ENCODE results near the gene EDN1. TPM values are rescaled to one million over a fixed set of nuclear protein-coding genes. Genes with fewer than 3 reads are reported as not detected.
A peak's percentile ranks its signal among the peaks of the same experiment; 100 is the strongest.

The EDN1 gene
- total RNA-seq, 1 donor from 2014 or later = 63.0 TPM

DNA sequence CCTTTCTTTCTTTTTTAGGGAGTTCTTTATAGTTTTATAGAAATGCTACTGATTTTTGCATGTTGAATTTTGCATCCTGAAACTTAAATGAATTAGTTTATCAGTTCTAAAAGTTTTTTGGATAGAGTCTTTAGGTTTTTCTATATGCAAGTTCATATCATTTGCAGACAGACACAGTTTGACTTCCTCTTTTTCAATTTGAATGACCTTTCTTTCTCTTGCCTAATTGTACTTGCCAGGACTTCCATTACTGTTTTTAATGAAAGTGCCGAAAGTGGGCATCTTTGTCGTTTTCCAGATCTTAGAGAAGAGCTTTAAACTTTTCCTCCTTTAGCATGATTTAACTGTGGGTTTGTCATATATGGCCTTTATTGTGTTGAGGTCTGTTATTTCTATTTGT, 21.1 kb upstream of the EDN1 start:
- no peak for DNase-seq (ENCODE audit: low read depth in 2 of 2)

DNA sequence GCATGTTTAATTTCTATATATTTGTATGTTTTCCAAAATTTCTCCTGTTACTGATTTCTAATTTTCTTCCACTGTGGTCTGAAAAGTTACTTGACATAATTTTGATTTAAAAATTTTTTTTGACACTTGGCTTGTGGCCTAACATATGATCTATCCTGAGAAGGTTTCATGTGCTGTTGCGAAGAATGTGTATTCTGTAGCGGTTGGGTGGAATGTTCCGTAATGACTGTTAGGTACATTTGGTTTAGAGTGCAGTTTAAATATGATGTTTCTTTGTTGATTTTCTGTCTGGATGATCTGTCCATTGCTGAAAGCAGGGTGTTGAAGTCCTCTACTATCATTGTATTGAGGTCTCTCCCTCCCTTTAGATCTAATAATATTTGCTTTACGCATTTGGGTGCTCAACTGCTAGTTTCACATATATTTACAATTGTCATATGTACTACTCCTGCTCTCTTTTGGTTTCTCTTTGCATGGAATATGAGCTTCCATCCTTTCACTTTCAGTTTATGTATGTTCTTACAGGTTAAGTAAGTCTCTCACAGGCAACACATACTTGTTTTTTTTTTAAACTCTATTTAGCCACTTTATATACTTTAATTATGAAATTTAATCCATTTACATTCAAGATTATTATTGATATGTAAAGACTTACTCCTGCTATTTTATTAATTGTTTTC, 19.5 kb upstream of the EDN1 start:
- DNase-seq (ENCODE audit: low read depth in 2 of 2) = no peak

DNA sequence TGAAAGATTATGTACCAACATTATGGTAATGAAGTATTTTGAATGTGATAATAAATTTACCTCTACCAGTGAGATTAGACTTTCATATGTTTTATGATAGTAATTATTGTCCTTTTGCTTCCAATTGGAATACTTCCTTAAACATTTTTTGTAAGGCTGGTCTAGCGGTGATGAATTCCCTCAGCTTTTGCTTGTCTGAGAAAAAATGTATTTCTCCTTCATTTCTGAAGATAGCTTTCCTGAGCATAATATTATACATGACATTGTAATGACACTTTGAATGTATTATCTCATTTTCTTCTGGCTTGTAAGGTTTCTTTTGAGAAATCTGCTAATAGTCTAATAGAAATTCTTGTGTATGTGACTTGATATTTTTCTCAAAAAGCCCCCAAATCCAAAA, 18.6 kb upstream of the EDN1 start:
- DNase-seq (ENCODE audit: low read depth in 2 of 2) = no peak

DNA sequence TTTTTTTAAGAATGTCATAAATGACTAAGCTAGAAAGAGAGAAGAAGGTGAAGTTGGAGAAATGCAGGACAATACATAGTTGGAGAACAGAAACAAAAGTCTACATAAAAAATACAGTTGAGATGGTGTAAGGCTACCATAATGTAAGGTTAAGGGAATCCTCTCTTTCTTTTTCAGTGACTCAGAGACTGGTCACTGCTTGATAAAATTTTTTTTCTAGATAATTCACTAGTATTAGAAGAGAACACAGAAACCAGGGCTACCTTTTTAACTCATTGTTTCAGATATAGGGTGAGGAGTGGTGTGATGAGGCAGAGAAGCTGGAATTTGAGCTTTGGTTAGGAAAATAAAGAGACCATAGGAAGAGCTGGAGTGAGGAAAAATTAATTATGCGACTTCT, 18.2 kb upstream of the EDN1 start:
- no peak for DNase-seq (ENCODE audit: low read depth in 2 of 2)

DNA sequence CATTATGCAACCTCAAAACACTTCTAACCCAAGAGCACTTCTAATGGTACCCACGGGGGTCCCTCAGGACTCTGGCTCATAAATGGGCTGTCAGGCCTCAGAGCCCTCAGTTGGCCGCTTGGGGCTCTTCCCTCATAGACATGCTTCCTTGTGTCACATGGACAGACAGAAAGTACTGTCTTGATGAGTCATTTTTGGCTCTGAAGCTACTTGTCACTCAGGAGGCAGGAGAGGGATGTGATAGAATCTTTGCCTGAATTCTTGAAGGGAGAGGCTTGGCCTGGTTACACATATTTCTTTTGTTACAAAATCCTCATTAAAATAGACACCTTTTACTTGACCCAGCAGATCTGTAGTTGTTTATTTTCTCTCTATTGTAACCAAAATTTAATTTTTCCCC, 15.1 kb upstream of the EDN1 start:
- no peak for DNase-seq (ENCODE audit: low read depth in 2 of 2)

DNA sequence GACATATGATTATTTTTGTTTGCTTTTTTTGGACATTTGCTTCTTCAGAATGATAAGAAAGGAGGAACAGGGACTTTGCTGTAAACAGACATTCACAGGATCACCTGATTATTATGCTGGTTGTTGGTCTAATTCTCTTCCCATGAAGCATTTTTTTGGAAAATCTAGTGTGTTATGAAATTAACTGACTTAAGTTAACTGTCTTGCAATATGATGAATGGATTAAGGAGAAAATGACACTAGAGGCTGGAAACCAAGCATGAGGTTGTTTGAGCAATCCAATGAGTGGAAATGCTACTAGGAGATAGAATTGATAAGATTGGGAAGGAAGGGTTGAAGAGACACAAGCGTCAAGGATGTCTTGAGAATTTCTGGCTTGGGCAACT, 13.2 kb upstream of the EDN1 start:
- DNase-seq (ENCODE audit: low read depth in 2 of 2) = no peak

DNA sequence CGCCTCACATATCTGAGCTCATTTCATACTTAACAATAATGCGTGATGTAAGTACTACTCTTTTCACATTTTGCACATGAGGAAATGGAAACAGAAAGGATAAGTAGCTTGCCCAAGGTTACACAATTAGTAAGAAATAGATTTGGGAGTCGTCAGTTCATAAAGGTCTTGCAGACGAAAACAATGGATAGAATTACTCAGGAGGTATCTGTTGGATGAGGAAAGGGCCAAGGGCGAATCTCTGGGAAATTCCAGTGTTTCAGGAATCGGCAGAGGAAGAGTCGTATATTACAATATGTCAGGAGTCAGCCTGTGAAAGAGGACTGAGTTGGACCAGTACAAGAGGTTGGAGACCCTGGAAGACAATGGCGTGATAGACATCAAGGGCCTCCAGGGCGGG, 12.8 kb upstream of the EDN1 start:
- no peak for DNase-seq (ENCODE audit: low read depth in 2 of 2)

DNA sequence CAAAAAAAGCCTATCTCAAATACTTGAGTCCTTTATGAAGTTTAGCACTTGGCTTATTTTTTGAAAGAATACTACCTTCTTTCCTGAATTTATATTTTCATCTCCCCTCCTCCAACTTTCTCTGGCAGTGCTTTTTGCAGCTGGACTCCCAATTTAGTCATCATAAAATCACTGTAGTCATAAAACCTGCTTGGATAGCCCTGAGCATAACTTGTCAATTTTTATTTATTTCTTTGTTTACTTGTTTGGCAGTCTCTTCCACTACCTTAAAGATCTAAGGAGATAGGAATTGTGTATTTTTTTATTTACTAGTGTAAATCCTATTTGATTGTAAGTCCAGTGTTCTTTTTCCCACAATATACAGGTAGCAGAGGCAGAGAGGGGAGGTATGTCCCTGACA, 11.2 kb upstream of the EDN1 start:
- no peak for DNase-seq (ENCODE audit: low read depth in 2 of 2)

DNA sequence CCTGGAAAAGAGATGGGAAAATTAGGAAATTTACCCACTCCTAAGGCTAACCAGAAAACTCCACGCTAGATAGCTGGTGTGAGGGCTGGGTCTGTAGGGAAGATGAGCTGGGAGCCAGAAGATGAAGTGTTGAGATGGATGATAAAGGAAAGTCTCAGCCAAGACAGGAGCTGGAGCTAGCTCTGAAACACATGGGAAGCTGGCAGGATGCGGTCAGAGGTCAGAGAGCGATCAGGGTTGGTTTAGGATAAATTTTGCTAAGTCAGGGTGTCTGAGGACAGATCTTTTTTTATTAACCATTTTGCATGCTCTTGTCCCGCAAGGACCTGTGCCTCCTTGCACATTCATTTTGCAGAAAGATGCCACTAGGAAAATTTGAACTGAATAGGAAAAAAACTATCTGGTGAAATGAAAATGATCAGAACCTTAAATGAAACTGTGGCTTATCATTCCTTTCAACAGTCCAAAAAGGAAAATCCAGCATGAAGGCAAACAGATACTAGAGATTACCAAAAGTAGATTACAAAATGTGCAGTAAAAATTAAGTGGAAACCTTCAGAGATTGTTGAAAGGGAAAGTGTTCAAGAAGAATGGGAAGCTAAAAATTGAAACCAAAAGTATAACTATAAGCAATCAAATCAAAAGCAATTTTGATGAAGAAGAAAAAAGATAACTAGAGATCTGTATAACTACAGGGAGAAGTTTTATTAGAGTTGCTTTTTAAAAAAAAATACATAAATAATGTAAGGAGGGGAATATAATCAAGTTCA, 10.7 kb upstream of the EDN1 start:
- DNase-seq (ENCODE audit: low read depth in 2 of 2) = no peak

DNA sequence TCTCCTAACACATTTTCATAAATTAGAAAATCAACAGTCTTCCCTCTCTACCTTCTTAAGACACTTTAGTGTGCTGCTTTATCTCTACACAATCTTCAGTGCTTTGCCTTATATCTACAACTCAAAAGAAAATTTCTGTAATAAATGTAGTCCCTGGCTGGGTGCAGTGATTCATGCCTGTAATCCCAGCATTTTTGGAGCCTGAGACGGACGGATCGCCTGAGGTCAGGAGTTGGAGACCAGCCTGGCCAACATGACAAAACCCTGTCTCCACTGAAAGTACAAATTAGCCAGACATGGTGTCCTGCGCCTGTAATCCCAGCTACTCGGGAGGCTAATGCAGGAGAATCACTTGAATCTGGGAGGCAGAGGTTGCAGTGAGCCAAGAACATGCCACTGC, 9.7 kb upstream of the EDN1 start:
- DNase-seq (ENCODE audit: low read depth in 2 of 2) = no peak

DNA sequence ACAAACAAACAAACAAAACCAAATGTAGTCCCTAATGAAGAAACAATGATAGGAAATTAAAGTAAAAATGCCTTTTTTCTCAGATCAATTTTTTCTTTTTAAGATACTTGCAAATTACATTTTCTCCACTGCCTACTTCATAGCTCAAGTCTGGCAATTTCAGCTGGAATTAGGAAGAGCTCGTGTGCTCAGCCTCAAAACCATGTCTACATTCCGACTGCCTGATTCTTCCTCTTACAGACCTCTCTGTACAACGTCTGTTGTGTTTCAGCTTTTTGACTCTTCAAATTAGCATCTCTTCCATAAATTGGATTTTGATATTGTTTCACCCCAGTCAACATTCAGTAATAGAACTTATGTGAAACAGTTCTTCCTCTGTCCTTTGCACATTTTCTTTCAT, 9.3 kb upstream of the EDN1 start:
- DNase-seq (ENCODE audit: low read depth in 2 of 2) = no peak

DNA sequence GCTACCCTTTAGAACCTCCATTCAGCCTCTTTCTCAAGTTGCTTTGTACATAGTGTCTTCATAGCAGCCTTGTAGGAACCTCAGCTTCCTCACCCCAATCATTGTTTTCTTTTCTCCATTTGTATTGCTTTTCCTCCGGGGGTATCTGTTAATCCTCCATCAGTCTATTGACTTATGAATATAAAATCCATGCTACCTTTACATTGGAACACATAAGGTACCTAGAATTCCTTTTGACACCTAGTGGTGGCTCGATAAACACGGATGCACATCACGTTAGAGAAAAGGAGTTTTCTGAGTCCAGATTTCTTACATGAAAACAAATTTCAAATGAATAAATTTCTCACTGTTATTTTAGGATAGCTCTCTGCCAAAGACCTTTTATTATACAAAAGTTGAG, 6.3 kb upstream of the EDN1 start:
- DNase-seq (ENCODE audit: low read depth in 2 of 2) = no peak

DNA sequence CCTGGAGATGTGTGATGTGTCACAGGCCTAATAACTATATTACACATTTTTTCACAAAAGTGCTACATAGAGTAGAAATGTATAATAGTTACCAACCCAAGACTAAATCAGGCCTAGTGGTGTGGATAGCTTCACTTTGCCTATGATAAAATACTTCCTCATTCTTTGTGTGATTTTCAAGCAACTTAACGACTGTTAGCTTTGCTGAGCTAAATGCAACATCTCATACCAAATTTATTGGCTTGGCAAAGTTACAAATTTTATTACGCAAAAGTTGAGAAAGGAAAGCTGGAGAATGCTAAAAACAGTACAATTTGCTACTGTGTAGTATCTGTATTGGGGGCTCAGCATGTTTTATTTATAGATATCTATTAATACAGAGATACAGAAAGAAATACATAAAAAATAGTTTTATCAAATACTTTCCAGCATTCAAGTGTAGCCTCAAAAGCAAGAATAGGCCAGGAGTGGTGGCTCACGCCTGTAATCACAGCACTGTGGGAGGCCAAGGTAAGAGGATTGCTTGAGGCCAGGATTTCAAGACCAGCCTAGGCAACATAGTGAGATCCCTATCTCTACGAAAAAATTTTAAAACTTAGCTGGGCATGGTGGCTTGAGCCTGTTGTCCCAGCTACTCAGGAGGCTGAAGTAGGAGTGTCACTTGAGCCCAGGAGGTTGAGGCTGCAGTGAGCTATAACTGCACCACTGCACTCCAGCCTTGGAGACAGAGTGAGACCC, 3.6 kb upstream of the EDN1 start:
- DNase-seq (ENCODE audit: low read depth in 2 of 2) = no peak

DNA sequence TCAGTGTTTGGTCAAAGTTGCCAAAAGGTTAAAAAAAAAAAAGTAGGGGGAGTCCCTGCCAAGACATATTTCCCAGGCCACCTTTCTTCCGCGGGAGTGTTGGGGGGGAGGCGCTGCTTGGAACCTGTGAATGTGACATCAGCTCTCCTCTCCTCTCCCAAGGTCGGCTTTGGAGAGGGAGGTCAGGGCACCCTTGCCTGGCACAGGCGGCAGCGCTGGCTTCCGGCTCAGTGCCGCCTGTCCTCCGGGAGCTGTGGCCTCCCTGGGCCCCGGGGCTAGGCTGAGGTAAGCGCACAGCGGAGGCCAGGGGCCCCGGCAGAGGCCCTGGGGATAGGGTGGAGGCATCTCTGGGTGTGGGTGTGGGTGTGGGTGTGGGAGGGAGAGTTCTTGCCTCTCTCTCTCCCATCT, 1.9 kb upstream of the EDN1 start:
- no peak for DNase-seq (ENCODE audit: low read depth in 2 of 2)

DNA sequence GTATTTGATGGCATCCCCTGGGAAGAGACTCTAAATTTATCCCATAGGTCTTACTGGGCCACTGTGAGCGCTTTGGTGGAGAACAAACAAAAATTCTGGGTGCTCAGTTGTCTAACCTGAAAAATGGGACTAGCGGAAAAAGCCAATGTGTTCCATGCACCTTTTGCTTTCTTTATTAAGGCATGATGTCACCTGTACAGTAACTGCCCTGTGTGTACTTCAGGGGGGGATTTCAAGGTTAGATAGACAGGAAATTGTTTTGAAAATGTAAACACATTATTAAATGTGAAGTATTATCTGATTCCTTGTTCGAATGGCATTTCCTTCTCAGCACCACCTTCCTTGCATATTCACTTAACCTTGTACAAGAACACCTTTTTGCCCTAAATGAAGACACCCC, 1.2 kb upstream of the EDN1 start:
- DNase-seq (ENCODE audit: low read depth in 2 of 2) = peak in 1 of 2 donors; percentile 33

DNA sequence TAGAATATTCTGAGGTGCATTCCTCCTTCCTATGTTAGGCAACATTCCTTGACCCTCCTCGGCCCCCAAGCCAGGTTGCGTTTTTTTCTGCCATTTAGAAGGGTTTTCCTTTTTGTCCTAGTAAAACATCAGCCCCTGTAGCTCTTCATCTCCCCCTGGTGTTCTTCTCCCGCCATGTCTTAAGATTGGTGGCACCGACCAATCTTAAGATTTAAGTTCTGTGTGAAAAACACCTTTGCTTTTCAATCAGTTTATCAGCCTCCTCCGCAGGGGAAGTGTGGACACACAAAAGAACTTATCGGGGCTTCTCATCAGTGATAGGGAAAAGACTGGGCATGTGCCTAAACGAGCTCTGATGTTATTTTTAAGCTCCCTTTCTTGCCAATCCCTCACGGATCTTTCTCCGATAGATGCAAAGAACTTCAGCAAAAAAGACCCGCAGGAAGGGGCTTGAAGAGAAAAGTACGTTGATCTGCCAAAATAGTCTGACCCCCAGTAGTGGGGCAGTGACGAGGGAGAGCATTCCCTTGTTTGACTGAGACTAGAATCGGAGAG, 719 bp upstream of the EDN1 start:
- peak in 1 of 2 donors; percentile 77 for DNase-seq (ENCODE audit: low read depth in 2 of 2)

DNA sequence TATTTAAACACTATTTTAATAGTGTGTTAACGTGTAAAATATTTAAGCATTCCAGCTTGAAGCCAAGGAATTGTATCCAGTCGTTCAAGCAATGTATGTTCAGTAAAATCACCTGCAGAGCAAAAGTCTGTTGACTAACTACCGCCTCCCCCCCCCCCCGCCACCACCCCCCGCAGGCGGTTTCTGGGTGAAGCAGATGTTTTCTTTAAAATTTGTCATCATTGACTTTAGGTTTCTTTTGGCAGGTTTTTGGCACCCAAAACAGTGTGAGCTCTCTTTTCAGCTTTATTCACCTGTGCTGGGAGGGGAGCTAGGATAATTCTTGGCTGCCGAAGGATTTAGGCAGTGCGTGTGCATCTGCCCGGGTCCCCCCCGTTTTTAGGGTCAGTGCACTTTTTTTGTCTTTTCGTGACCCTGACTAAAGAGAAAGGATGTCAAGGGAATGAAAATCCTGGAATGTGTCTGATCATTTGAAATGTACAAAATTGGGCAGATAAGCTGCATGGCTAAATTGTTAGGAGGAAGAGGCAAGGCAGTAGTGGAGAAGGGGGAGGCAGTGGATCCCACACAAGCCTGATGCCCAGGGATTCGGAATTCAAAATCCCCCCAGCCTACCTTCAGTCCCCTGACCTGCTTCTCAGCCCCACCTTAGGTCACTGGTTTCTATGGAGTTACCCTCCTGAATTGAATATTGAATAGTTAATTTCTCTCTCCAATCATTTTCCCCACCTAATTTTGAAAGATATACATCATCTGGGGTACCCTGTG, 1.1 kb downstream of the EDN1 start:
- peak in 1 of 2 donors; percentile 11 for DNase-seq (ENCODE audit: low read depth in 2 of 2)

DNA sequence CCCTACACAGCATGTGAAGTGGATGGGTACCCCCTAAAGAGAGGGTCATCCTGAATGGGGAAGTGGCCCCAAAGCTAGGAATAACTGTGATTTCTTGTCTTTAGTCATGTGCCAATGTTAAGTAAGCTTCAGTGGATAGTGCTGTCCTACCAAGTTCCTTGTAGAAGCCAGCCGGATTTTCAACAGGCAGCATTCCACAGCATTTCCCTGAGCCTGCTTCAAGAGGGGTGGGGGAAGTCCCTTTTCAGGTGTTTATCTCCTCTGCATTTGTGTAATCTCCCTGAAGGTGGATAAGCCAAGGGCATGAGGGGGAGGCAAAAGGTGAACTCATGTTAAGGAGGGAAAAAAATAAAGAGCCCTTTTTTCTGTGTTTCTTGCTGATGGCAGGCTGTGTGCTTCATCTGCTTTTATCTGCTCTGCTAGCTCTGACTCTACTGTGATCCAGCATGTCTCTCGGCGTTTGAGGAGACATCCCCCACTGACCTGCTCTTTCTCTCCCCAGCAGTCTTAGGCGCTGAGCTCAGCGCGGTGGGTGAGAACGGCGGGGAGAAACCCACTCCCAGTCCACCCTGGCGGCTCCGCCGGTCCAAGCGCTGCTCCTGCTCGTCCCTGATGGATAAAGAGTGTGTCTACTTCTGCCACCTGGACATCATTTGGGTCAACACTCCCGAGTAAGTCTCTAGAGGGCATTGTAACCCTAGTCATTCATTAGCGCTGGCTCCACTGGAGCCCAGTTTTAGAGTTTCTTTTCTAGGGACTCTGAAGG, 1.9 kb downstream of the EDN1 start:
- peak in 1 of 2 donors; percentile 46 for DNase-seq (ENCODE audit: low read depth in 2 of 2)

DNA sequence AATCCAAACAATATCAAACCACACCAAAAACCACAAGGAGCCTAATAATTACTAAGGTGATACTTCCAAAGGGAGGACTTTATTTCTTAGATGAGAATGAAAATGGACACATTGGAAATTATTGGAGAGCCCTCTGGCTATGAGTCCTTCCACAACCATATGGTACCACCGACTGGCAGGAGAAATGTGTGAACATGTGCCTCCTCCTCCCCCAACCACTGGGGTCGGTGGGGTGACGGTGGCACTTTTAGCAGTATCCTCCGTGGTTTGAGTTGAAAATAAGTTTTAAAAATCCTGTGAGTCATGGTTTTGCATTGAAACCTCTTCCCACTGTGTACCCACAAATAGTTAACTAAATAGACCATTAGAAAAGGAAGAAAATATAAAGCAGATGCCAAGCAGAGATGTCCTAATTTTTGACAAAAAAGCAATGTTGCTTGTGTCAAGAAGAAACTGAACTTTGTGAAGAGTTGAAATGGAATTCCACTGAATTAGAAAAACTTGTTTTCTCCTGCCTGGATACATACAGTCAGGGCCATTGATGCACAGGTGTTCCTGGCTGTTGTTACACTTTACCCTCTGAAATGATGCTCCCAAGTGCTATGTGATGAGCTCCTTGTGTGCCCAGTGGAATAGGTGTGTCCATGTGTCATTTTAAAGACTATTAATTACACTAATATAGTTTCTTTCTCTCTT, 3.2 kb downstream of the EDN1 start:
- DNase-seq (ENCODE audit: low read depth in 2 of 2) = peak in 1 of 2 donors; percentile 26
